Ectodermal cell (in vitro differentiated cells): ENCODE data around the gene GPT2.

Experiments used
- H3K27ac ChIP-seq: 2 replicates; pipeline ENCODE4 v1.7.0; 2013; ENCODE audit warnings: mild to moderate bottlenecking, low read depth, low read length; ENCODE audit not compliant: insufficient read depth, poor library complexity, severe bottlenecking
- H3K27me3 ChIP-seq: 2 replicates; pipeline ENCODE4 v1.7.0; 2013; ENCODE audit warnings: mild to moderate bottlenecking, low read length; ENCODE audit not compliant: insufficient read depth, control insufficient read depth, poor library complexity, severe bottlenecking
- H3K36me3 ChIP-seq: one replicate; pipeline ENCODE4 v1.7.0; 2013; ENCODE audit warnings: low read length; ENCODE audit not compliant: control insufficient read depth, insufficient read depth
- H3K4me1 ChIP-seq: one replicate; pipeline ENCODE4 v1.7.0; 2013; ENCODE audit warnings: low read length; ENCODE audit not compliant: control insufficient read depth, insufficient read depth
- H3K4me3 ChIP-seq: 2 replicates; pipeline ENCODE4 v1.7.0; 2013; ENCODE audit warnings: low read depth, low read length, control low read depth; ENCODE audit not compliant: insufficient read depth
- H3K9me3 ChIP-seq: 2 replicates; pipeline ENCODE4 v1.7.0; 2013; ENCODE audit warnings: mild to moderate bottlenecking, low read length, moderate library complexity; ENCODE audit not compliant: control insufficient read depth
- WGBS, 2 experiments: methylation state at CpG; one replicate each; pipeline ENCODE4 v1.1.7; 2013; ENCODE audit warnings: missing lambda C conversion rate in 2 of 2; 5-methylcytosine and 5-hydroxymethylcytosine counted together

The GPT2 gene

DNA sequence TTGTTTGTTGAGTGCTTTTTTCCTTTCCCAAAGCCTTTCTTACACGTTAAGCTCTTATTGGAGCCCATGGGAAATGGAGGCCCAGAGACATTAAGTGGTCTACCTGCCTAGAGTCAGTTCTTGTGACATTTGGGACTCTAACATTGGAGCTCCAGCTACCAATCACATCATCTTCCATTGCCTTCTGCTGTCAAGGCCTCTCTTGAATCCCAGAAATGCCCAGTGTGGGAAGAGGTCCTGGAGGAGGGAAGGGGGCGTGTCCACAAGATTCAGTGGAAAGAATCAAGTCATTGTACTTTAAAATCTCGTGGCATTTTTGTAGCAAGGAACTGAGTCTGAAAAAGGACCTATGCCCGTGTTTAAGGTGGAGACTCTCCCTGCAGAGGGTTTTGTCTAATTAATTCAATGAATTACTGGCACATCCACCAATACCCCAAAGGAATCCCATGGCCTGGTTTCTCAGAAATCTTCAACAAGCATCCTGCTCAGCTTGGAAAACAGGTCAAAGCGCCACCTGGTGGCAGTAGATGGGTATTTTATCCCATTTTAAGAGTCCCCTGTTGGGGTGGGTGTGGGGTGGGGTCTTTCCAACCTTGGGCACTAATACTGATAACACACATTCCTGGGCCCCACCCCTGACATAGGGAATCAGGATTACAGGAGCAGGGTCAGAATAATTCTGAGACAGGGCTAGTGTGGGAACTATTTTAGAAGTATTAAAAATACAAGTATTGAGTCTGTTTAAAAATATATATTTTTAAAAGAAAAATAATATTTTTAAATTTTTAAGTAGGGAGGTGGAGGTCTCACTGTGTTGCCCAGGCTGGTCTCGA, 24.6 kb downstream of the GPT2 start:
- Histone ChIP-seq H3K27me3 (no peaks in the 10 kb centered on the region), H3K9me3 (no peaks in the 10 kb centered on the region), H3K27ac (no peak overlapping the region), H3K4me3 (no peak overlapping the region), H3K4me1 (no peaks in the 10 kb centered on the region), H3K36me3 (peaks cover 41% of the 10 kb centered on the region)
- 60 to 74% methylated on average over 5 to 6 of the region's 6 CpGs for WGBS, 2 experiments

- H3K4me1 ChIP-seq: no peaks in the 10 kb centered on the region
- WGBS, 2 experiments: 95% methylated on average over 3 of the region's 3 CpGs
- no peak overlapping the region for H3K4me3 ChIP-seq
- no peaks in the 10 kb centered on the region for H3K9me3 ChIP-seq
- no peak overlapping the region for H3K27ac ChIP-seq
- H3K27me3 ChIP-seq: no peaks in the 10 kb centered on the region
- peaks cover 48% of the 10 kb centered on the region for H3K36me3 ChIP-seq
Observed at GRCh38 chr16:46911038-46911437, 26.9 kb downstream of the GPT2 start.

DNA sequence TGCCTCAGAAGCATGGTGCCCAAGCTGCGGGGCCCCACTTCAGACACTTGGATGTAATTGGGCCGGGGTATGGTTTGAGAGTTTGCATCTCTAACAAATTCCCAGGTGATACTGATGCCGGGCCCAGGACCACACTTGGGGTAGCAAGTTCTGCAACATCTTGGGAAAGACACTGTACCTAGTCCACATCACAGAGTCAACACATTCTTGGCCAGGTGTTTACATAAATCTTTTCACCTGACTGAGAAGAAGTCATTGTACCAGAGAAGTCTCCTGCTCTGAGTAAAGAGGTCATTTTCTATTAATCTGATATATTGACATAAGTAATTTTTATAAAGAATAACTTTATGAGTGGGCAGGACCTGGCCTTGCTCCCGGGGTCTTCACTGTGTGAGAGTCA, 27.5 kb downstream of the GPT2 start:
- Histone ChIP-seq H3K36me3 (peaks cover 48% of the 10 kb centered on the region), H3K4me3 (no peak overlapping the region), H3K27me3 (no peaks in the 10 kb centered on the region), H3K4me1 (no peaks in the 10 kb centered on the region), H3K27ac (no peak overlapping the region), H3K9me3 (no peaks in the 10 kb centered on the region)
- WGBS, 2 experiments: 97% methylated on average over 4 of the region's 4 CpGs

DNA sequence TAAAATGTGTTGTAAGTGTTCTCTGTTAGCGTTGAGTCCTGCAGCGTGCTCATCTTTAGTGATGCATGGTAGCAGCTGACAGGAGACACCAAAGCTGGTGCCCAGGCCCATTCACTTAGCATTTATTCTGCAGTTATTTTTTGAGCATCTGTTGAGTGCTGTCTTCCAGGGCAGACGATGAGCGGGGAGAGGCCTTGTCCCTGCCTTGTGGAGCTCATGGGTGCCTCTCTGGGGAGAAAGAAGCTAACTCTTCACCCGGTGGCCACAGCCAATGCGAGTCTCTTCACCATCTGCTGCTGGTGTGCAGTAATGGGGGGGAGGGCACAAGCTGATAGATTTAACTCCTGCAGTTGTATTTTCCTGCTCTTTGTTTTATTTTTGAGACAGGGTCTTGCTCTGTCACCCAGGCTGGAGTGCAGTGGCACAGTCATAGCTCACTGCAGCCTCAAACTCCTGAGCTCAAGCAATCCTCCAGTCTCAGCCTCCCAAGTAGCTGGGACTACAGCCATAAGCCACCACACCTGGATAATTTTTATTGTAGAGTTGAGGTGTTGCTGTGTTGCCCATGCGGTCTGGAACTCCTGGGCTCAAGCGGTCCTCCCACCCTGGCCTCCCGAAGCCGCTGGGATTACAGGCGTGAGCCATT, 30.5 kb downstream of the GPT2 start:
- Histone ChIP-seq H3K4me1 (no peaks in the 10 kb centered on the region), H3K27ac (no peak overlapping the region), H3K9me3 (no peaks in the 10 kb centered on the region), H3K27me3 (no peaks in the 10 kb centered on the region), H3K36me3 (peaks cover 42% of the 10 kb centered on the region), H3K4me3 (no peak overlapping the region)
- 94 to 96% methylated on average over 11 of the region's 11 CpGs for WGBS, 2 experiments

DNA sequence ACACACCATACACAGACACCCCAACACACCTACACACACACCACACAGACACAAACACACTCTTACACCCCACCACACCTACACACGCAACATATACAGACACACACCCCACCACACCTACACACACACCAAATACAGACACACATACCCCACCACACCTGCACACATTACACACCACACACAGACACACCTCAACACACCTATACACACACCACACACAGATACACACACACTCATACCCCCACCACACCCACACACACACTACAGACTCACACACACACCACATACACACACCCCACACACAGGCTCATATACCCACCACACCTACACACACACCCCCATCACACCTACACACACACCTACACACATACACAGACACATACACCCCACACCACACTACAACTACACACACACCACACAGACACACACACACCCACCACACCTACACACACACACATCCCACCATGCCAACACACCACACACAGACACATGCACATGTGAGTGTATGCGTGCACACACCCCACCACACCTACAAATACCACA, 31.4 kb downstream of the GPT2 start:
- Histone ChIP-seq H3K27me3 (no peaks in the 10 kb centered on the region), H3K4me1 (no peaks in the 10 kb centered on the region), H3K4me3 (no peak overlapping the region), H3K9me3 (no peaks in the 10 kb centered on the region), H3K27ac (no peak overlapping the region), H3K36me3 (peaks cover 34% of the 10 kb centered on the region)
- 87 to 92% methylated on average over 2 of the region's 2 CpGs for WGBS, 2 experiments

- no peaks in the 10 kb centered on the region for H3K4me1 ChIP-seq
- H3K9me3 ChIP-seq: no peaks in the 10 kb centered on the region
- 89 to 90% methylated on average over 3 of the region's 3 CpGs for WGBS, 2 experiments
- no peak overlapping the region for H3K27ac ChIP-seq
- H3K36me3 ChIP-seq: peaks cover 28% of the 10 kb centered on the region
- H3K4me3 ChIP-seq: no peak overlapping the region
- H3K27me3 ChIP-seq: no peaks in the 10 kb centered on the region
Observed at GRCh38 chr16:46916980-46917379, 32.8 kb downstream of the GPT2 start.

DNA sequence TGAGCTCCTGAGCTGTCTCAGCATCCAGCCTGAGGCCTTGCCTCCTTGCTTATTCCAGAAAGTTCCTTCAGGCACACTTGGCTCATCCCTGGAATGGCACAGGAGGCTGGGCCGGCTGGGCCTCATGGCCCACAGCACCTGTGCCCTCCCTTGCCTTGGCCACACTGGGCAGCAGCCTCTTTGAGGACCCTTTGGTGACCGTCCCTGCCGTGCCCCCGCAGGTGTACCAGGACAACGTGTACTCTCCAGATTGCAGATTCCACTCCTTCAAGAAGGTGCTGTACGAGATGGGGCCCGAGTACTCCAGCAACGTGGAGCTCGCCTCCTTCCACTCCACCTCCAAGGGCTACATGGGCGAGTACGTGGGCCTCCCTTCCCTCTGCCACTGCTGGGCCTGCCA, 34.2 kb downstream of the GPT2 start:
- no peak overlapping the region for H3K4me3 ChIP-seq
- peak overlapping the region; percentile 17 for H3K27ac ChIP-seq
- H3K4me1 ChIP-seq: no peaks in the 10 kb centered on the region
- WGBS, 2 experiments: 94 to 97% methylated on average over 11 of the region's 11 CpGs
- no peaks in the 10 kb centered on the region for H3K9me3 ChIP-seq
- peaks cover 22% of the 10 kb centered on the region for H3K36me3 ChIP-seq
- no peaks in the 10 kb centered on the region for H3K27me3 ChIP-seq

- Histone ChIP-seq H3K27me3 (no peaks in the 10 kb centered on the region), H3K36me3 (peaks cover 30% of the 10 kb centered on the region), H3K27ac (peak overlapping the region; percentile 17), H3K4me1 (no peaks in the 10 kb centered on the region), H3K4me3 (no peak overlapping the region), H3K9me3 (no peaks in the 10 kb centered on the region)
- WGBS, 2 experiments: 83% methylated on average over 21 of the region's 21 CpGs
Observed at GRCh38 chr16:46918905-46919792, 35.0 kb downstream of the GPT2 start.

- H3K4me1 ChIP-seq: no peaks in the 10 kb centered on the region
- 83 to 85% methylated on average over 9 of the region's 9 CpGs for WGBS, 2 experiments
- no peaks in the 10 kb centered on the region for H3K27me3 ChIP-seq
- no peak overlapping the region for H3K27ac ChIP-seq
- peaks cover 31% of the 10 kb centered on the region for H3K36me3 ChIP-seq
- no peak overlapping the region for H3K4me3 ChIP-seq
- no peaks in the 10 kb centered on the region for H3K9me3 ChIP-seq
Observed at GRCh38 chr16:46920402-46921068, 36.4 kb downstream of the GPT2 start.
